ENCODE measurements around the gene ADAMTS2.

Gene ADAMTS2

GRCh38 chr5:179170606-179171005, 174.7 kb downstream of the ADAMTS2 start:
- no peak for DNase-seq

- no peak for DNase-seq
Measured at GRCh38 chr5:179169836-179170235, 175.4 kb downstream of the ADAMTS2 start.

- no peak for DNase-seq
Measured at GRCh38 chr5:179168664-179169063, 176.6 kb downstream of the ADAMTS2 start.

- no peak for DNase-seq
Measured at GRCh38 chr5:179167871-179168451, 177.3 kb downstream of the ADAMTS2 start.

- DNase-seq = peak in 3 of 5 donors; percentile 24 to 45 (median 27)
Measured at GRCh38 chr5:179166886-179167841, 178.1 kb downstream of the ADAMTS2 start.

- DNase-seq = no peak
Measured at GRCh38 chr5:179166171-179166885, 178.9 kb downstream of the ADAMTS2 start.

GRCh38 chr5:179165421-179166170, 179.7 kb downstream of the ADAMTS2 start:
- no peak for DNase-seq

GRCh38 chr5:179164331-179165311, 180.6 kb downstream of the ADAMTS2 start:
- no peak for DNase-seq

- DNase-seq = no peak
Measured at GRCh38 chr5:179163236-179164155, 181.8 kb downstream of the ADAMTS2 start.

GRCh38 chr5:179162351-179163235, 182.7 kb downstream of the ADAMTS2 start:
- DNase-seq = no peak

GRCh38 chr5:179161901-179162300, 183.4 kb downstream of the ADAMTS2 start:
- DNase-seq = no peak

- DNase-seq = no peak
Measured at GRCh38 chr5:179160584-179160983, 184.7 kb downstream of the ADAMTS2 start.

GRCh38 chr5:179158556-179158955, 186.7 kb downstream of the ADAMTS2 start:
- no peak for DNase-seq

GRCh38 chr5:179154991-179155955, 190.0 kb downstream of the ADAMTS2 start:
- DNase-seq = no peak

GRCh38 chr5:179154346-179154990, 190.8 kb downstream of the ADAMTS2 start:
- no peak for DNase-seq

- no peak for DNase-seq
Measured at GRCh38 chr5:179153921-179154345, 191.3 kb downstream of the ADAMTS2 start.

- DNase-seq = no peak
Measured at GRCh38 chr5:179153341-179153901, 191.8 kb downstream of the ADAMTS2 start.
